Measurements from ENCODE around the gene CCL3. TPM values are rescaled to one million over a fixed set of nuclear protein-coding genes. Genes with fewer than 3 reads are reported as not detected.

Gene CCL3
- total and polyA plus RNA-seq, 7 donors: 0.06 to 3.6 (median 0.27) TPM; not detected in 1

- Histone ChIP-seq H3K9me3 (peaks cover 9% of the 10 kb centered on the region), H3K27ac (no peak overlapping the region), H3K4me3 (no peak overlapping the region), H3K36me3 (ENCODE audit: insufficient read depth in 1 of 2, low read depth in 1 of 2) (no peaks in the 10 kb centered on the region), H3K27me3 (ENCODE audit: insufficient read depth in 3 of 3, low read length in 2 of 3) (peaks cover 2 to 4% (median 3%) of the 10 kb centered on the region in 3 donors), H3K4me1 (no peaks in the 10 kb centered on the region)
- intact Hi-C loops (cut with DNase I): loop anchor here in 1 of 2 donors (10.0 kb wide), 1 partner anchor 344 kb away; no protein-coding TSS in a partner anchor
- 59 to 70% (median 64%) methylated on average over 5 of the region's 5 CpGs for WGBS, 3 donors
- TF ChIP-seq CTCF (IDR thresholded peaks at IDR 0.05): no peak
- ATAC-seq (no peak), DNase-seq (no peak)
These were observed 40.4 kb upstream of the CCL3 start for GRCh38 chr17:36130346-36130745.

- no peak for TF ChIP-seq CTCF (IDR thresholded peaks at IDR 0.05)
- H3K27me3 ChIP-seq (ENCODE audit: insufficient read depth in 3 of 3, low read length in 2 of 3): peaks cover 2 to 4% (median 3%) of the 10 kb centered on the region in 3 donors
- WGBS, 3 donors: 65 to 76% (median 71%) methylated on average over 1 of the region's 1 CpG
These were observed 39.7 kb upstream of the CCL3 start for GRCh38 chr17:36129616-36130015.

GRCh38 chr17:36128411-36128978 lies 38.6 kb upstream of the CCL3 start:
- Histone ChIP-seq H3K4me3 (no peak overlapping the region), H3K27me3 (ENCODE audit: insufficient read depth in 3 of 3, low read length in 2 of 3) (peaks cover 0 to 3% (median 2%) of the 10 kb centered on the region in 3 donors), H3K27ac (no peak overlapping the region), H3K9me3 (peaks cover 13% of the 10 kb centered on the region), H3K4me1 (no peaks in the 10 kb centered on the region), H3K36me3 (ENCODE audit: insufficient read depth in 1 of 2, low read depth in 1 of 2) (no peaks in the 10 kb centered on the region)
- ATAC-seq (no peak), DNase-seq (no peak)
- no peak for TF ChIP-seq CTCF (IDR thresholded peaks at IDR 0.05)
- 77 to 82% (median 79%) methylated on average over 4 of the region's 4 CpGs for WGBS, 3 donors
- intact Hi-C loops (cut with DNase I): no loop called here

More at GRCh38 chr17:36129616-36130015, 39.7 kb upstream of the CCL3 start:
- DNase-seq (no peak), ATAC-seq (no peak)
- Histone ChIP-seq H3K4me1 (no peaks in the 10 kb centered on the region), H3K36me3 (ENCODE audit: insufficient read depth in 1 of 2, low read depth in 1 of 2) (no peaks in the 10 kb centered on the region), H3K27ac (no peak overlapping the region), H3K4me3 (no peak overlapping the region), H3K9me3 (peaks cover 13% of the 10 kb centered on the region)
- intact Hi-C loops (cut with DNase I): loop anchor here in 1 of 2 donors (10.0 kb wide), 1 partner anchor 345 kb away; no protein-coding TSS in a partner anchor

GRCh38 chr17:36127911-36128310 lies 38.0 kb upstream of the CCL3 start:
- intact Hi-C loops (cut with DNase I): no loop called here
- TF ChIP-seq CTCF (IDR thresholded peaks at IDR 0.05): no peak
- DNase-seq: no peak
- no peak overlapping the region for H3K27ac ChIP-seq
- no peak overlapping the region for H3K4me3 ChIP-seq
- peaks cover 13% of the 10 kb centered on the region for H3K9me3 ChIP-seq
- H3K27me3 ChIP-seq (ENCODE audit: insufficient read depth in 3 of 3, low read length in 2 of 3): peaks cover 0 to 3% (median 2%) of the 10 kb centered on the region in 3 donors
- H3K4me1 ChIP-seq: no peaks in the 10 kb centered on the region
- WGBS, 3 donors: 56 to 60% (median 60%) methylated on average over 6 of the region's 6 CpGs
- ATAC-seq: peak in 1 of 4 donors; percentile 9
- H3K36me3 ChIP-seq (ENCODE audit: insufficient read depth in 1 of 2, low read depth in 1 of 2): no peaks in the 10 kb centered on the region
